Inferior parietal cortex (tissue), 1 donor: ENCODE measurements around the gene PDE9A.

Source experiments
- DNase-seq: peaks from one replicate; pipeline ENCODE4 v3.0.0-alpha.2; 2016; ENCODE audit errors: extremely low spot score

Gene PDE9A

DNA sequence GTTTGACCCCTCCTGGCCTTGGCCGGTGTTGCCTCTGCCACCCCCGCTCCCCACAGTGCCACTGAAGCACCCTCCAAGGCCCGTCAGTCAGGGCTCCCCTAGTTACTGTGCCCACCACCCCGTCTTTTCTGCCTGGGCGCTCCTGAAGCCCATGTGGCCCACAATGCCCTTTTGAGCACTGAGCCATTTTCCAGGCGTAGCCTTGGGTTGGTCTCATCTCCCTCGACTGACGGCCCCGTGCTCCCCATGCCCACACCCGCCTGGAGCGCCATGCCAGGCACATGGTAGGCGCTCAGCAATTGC lies 118.0 kb downstream of the PDE9A start:
- DNase-seq = no peak

DNA sequence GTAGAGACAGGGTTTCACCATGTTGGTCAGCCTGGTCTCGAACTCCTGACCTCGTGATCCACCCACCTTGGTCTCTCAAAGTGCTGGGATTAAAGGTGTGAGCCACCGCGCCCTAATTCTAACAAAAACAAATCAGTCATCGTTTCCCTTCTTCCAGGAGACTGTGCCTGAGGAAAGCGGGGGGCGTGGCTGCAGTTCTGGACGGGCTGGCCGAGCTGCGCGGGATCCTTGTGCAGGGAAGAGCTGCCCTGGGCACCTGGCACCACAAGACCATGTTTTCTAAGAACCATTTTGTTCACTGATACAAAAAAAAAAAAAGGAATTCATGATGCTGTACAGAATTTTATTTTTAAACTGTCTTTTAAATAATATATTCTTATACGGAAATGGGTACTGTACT lies 121.7 kb downstream of the PDE9A start:
- no peak for DNase-seq

DNA sequence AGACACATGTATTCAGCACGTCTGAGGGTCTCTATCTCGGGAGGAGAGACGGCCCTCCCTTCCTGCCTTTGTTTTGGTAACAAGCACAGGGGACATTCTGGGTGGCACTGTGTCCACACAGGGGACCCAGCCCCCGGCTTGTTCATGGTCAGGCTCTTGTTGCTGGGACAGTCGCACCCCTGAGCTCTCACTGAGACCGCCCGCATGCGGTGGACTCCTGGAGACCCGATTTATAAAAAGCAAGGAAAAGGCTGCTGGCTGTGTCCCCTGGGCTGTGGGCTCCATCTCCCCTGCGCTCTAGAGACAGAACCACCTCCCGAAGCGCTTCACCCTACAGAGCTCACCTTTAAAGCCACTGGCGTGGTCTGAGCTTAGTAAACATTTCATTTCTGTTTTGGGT lies 122.5 kb downstream of the PDE9A start:
- DNase-seq = no peak

DNA sequence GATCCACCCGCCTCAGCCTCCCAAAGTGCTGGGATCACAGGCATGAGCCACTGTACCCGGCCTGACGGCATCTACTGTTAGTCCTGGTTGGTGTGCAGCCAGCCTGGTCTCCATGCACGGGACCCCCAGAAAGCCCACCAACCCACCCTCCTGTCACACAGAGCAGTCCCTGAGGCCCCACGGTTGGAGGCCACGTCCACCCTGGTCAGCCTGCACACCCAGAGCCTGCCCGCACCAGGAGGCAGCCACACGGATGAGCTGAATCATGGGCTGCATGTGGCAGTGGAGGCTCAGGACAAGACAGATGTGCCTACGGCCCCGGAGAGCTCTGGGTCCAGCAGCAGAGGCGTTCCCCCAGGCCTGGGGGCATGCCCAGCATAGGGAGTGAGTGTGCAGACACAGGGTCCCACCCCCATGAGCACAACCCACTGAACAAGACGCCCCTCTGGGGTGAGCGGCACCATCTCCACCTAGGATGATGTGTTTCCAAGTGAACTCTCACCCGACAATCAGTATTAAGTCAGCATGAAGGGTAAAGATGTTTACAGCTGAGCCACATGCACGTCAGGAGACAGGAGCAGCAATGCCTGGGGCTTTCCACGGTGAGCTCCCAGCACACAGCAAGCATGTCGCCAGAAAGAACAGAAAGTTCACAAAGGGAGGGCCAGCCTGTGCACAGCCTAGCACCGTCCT lies 123.8 kb downstream of the PDE9A start:
- DNase-seq = no peak

DNA sequence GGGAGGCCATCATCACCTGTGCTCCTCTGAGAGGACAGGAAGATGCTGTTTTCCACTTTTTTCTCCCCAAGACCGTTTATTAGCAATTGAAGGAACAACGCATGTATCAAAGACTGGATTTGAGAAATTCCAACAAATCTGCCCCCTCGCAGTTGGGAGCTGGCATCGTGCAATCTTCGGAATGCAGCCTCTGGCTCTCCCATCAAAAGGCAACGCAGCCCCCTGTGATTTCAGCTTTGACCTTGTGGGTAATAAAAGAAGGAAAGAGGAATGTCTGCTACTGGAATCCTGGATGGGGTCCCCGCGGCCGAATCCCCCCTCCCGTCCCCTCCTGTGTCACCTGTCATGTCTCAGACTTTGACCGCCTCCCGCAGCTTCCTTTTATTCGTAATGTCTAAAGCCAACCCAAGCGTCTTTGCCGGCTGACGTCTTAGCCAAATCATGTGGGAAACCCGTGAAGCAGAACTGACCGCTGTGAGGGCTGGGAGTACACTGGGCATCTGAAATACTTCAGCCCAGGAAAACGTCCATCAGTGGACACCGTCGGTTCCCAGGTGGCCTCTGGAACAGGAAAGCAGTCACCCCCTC lies 124.4 kb downstream of the PDE9A start:
- peak; percentile 14 for DNase-seq

DNA sequence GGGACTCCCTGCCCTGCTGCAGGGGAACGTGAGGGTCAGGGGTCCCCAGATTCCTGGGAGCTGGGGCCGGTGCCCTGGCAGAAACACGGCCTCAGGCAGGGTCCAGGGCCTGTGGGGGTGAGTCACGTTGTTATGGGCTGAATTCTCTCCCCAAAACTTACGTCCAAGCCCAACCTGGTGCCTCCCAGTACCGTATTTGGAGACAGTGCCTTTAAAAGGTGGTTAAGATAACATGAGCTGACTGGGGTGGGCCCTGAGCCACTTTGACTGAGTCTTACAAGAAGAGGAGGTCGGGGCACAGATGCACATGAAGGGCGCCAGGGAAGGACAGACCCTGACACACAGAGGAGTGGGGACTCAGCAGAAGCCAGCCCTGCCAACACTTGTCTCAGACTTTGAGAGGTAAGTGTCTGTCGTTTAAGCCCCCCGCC lies 126.0 kb downstream of the PDE9A start:
- no peak for DNase-seq

DNA sequence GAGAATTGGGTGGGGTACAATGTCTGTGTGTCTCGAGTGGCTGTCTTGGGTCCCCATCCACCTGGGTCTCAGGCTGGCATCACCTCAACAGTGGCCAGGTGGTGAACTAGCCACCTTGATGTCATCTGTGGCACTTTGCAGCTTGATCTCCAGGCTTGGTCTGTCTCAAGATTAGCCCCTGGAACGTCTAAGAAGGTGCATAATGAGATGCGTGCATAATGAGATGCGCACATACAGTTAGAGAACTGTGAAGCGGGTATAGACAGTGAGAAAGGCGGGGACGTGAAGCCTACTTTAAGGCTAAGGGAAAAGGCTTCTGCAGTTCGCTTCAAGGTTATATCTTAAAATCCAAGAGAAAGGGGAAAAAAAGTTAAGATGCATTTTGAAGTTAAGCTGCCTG lies 127.2 kb downstream of the PDE9A start:
- DNase-seq = no peak

DNA sequence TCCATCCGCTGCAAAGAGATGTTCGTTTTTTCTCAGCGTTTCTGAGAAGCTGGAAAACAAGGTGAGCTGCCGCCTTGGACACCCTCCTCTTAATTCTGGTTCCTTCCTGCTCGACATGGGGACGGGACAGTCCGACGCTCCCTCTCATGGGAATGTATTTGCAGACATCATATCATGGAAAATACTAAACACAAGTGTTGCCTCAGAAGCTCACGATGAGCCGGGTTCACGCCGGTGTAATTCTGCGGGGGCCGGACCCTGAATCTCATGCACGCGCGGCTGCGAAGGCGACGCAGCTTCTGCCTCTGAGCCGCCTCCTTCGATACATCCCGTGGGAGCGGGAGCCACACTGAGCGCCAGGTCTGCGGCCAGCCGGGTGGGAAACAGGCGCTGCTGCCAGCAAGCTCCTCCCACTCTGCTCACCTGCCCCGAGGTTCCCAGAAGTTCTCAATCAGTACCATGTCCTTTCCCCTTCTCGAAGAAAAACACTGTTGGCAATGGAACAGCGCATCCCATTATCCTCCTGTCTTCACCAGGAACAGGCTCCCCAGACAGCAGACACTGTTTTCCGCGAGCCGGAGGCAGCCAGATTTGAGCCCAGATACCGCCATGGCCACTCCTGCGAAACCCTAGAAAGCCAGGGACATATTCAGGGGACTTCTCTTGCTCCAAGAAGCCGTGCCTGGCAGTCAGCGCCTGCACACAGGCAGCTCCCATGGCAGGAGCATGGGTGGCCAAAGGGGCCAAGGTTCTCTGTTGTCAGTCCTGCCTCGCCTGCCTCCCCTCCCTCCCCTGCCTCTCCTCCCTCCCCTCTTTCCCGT lies 127.9 kb downstream of the PDE9A start:
- no peak for DNase-seq

DNA sequence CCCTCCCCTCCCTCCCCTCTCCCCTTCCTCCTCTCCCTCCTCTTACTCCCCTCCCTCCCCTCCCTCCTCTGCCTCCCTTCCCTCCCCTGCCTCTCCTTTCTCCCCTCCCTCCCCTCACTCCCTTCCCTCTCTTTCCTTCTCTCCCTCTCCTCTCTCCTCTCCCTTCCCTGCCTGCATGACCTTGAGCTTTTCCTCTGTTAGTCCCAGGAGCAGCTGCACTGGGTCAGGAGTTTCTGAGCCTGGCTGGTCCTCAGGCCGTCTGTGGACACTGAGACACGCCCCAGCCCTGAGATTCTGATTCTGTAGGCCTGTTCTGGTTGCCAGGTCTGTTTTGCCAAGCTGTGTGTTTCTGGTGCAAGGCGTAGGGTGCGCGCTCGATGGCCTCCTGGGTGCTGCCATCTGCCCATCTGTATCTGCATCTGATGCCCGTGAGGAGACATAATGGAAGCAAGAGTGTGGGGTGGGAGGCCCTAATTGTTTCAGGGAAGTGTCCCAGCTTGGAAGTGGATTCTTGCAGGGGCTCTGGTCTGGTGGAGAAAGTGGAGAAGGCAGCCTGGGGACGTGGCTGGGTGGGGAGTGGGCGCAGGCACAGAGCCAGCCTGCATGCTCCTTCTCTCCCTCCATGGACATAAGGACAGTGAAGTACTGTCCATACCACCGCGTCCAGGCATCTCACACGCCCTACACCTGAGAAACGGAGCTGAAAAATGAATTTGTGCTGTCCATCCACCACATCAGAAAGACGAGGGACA lies 128.7 kb downstream of the PDE9A start:
- DNase-seq = no peak

DNA sequence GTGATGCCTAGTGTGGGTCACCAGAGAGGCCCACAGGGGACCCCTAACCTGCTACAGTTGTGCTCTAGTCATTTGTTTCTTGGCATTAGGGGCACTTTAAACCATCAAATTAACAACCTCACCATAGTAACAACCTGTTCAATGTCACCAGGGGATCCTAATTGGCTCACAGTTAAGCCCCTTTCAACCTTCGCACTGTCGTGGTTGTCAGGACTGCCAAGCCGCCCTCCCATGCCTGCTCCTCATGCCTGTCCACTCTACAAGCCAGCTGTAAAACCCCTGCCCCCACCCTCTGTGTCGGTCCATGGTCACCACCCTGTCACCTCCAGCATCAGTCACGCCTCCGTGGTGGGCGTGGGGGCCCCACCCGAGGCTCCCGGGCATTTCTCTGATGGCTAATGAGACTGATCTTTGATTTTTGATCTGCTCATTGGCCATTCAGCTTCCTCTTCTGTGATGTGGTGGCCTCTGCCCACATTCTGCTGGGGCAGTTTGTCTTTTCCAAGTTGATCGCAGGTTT lies 129.4 kb downstream of the PDE9A start:
- DNase-seq = no peak

DNA sequence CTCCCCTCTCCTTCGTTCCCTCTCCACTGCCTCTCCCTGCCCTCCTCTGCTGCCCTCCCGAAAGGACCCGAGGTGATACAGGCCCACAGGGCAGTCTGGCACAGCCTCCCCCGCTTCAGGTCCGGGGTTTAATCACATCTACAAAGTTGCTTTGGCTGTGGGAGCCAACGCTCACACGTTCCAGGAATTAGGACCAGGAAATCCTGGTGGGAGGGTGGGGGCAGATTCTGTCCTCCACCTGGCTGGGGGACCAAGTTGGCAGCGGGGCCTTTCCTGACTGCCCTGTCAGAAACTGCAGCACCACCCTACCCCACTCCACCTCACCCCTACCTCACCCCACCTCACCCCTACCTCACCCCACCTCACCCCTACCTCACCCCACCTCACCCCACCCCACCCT lies 130.9 kb downstream of the PDE9A start:
- no peak for DNase-seq

DNA sequence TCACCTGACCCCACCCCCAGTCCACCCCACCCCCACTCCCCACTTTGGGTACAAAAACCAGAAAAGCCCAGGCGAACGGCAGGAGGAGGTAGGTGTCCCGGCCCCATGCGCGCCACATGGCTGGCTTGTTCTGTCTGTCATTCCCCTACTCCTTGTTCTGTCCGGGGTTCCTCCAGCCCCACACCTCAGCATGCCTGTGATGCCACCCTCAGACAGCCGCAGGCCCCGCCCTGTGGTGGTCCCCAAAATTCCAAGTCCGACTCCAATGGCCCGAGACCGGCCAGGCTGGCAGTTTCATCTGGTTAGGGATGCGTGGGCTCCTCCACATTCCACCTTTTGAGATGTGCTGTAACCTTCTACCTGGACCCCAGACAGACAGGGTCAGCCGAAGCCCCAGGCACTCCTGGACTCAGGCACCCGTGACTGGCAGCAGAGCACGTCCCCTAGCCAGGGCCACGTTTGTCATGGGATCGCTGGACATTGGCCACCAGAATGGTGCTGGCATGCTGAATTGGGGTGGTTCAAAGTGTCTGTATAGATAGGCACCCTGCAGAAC lies 131.6 kb downstream of the PDE9A start:
- DNase-seq = no peak

DNA sequence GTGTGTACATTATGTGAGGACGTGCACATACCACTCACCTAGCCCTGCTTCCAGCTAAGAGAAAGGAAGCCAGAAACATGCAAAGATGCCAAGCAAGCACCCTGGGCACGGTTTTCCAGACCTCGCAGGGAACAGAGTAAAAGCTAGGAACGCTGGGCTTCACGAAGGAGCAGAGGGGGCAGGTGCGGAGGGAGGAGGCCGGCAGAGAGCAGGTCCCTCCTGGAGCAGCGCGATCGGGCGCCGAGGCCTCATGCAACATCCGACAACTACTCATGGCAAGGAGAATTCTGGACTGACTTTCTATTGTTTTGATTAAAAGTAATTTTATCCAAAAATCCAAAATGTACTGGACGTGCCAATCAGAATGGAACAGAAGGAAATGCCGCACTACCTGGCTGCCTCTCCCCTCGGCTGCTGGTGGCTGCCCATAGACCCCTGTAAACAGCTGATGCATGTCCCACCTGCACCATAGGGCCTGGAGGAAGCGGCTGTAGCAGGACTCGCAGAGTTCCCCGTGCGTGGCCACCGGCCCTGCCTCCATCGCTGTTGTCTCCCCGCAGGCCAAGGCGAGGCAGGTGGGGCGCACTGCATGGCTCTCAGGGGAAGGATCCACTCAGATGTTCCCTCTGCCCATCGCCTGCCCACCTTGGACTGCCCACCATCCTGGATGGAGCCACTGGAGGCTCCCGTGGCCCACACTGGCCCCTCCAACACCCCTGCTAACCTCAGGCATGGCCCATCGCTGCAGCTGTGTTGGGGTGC lies 132.4 kb downstream of the PDE9A start:
- DNase-seq = no peak

DNA sequence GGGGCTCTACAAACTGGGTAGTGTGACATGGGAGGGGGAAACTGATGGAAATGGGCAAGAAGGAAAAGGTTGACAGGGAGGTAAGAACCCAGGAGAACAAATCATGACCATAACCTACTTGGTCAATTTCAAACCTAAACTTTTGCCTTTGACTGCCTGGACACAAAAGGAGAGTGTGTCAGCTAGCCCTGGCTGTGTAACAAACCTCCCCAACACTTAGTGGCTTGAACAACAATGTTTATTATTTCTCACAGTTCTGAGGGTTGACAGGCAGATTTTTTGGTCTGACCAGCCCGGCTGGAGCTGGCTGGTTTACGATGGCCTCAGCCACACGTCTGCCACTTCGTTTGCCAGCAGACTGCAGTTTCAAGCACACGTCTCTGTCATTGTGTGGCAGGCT lies 133.5 kb downstream of the PDE9A start:
- DNase-seq = no peak

DNA sequence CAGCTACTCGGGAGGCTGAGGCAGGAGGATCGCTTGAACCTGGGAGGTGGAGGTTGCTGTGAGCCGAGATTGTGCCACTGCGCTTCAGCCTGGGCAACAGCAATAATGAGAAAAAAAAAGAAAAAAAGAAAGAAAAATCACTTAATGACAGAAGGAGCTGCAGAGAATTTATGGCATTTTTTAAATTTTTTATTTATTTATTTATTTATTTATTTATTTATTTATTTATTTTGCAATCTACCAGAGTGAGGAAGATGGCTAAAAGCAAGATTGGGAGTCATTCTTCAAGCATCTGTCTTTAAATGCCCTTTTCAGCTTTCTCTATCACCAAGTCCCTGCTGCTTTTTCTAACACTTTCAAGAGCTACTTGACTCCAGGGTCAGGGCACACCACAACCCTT lies 134.2 kb downstream of the PDE9A start:
- DNase-seq = no peak

DNA sequence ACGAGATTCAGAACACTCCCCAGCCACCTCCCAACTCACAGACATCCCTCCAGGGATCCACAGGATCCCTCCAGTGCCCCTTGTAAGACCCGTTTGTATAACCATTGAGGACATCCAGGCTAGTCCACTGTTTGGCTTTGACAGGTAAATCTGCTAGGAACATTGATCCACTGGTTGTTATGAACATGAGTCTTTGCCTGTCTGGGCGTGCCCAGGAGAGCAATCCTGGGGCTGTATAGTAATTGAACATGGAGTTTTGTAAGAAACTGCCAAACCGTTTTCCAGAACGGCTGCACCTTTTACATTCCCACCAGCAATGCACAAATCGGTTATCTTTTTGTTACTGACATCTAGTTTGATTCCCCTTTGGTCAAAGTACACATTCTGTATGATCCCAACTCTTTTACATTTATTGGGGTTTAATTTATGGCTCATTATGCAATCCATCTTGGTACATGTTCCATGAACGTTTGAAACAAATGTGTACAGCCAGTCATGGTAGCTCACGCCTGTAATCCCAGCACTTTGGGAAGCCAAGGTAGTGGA lies 137.2 kb downstream of the PDE9A start:
- DNase-seq = no peak

DNA sequence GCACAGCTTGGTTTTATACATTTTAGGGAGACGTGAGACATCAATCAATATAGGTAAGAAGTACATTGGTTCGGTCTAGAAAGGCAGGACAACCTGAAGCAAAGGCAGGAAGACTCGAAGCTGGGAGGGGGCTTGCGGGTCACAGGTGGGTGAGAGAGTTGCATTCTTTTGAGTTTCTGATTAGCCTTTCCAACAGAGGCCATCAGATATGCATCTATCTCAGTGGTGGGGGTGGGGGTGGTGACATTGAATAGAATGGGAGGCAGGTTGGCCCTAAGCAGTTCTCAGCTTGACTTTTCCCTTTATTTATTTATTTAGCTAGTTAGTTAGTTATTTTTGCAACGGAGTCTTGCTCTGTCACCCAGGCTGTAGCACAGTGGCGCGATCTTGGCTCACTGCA lies 140.4 kb downstream of the PDE9A start:
- DNase-seq = no peak

DNA sequence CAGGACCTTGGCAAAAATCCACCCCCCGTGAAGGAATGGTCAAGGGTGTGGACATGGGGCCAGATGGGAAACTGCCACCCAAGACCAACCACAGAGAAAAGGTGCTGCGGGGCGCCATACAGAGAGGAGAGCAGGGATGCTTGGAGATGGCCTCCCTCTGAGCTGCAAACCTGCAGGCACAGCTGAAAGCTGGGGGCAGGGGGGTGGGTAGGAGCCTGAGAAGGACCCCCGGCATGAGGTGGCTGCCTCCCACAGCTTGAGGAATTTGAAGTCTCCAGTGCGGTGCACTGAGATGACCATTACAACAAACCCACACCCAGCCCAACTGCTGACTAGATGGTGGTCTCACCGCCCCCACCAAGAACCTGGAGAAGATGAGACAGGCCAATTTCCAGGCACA lies 141.1 kb downstream of the PDE9A start:
- DNase-seq = no peak

DNA sequence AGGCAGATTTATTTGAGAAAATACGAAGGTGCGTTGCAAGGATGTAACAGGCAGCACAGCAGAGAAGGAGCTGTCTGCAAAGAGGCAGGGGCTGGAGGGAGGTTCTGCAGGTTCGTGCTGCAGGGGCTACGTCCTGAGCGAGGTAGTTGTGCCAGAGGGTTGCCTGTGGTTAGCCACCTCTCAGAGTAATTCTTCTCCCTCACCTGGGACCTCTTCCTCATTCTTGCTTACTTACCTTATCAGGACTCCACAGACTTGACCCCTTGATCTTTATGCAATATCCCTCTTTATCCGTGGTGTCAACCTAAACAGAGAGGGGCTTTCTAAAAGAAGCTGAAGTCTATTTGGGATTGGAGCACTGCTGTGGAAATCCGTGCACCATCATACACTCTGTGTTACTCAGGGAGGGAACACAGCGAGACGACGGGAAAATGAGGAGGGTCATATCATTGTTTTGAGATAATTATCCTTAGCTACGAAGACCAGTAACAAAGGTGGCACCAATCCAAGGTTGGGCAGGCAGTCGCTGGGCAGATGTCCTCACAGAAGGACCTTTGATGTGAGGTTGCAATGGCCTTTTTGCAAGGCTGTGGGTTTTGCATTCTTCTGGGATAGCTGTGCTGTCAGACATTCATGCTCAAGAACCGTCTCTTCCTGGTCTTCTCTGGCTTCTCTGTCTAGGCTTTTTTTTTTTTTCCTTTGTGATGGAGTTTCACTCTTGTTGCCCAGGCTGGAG lies 143.1 kb downstream of the PDE9A start:
- no peak for DNase-seq

DNA sequence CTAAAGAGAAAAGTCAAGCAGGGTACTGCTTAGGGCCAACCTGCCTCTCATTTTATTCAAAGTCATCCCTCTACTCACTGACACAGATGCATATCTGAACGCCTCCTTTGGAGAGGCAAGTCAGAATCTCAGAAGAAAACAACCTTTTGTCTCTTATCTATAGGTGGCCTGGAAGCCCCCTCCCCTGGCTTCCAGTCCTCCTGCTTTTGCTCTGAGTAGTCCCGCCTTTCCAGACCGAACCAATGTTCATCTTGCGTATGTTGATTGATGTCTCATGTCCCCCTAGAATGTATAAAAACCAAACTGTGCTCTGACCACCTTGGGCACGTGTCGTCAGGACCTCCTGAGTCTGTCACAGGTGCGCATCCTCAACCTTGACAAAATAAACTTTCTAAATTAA lies 144.1 kb downstream of the PDE9A start:
- DNase-seq = no peak
